Stimulated activated CD4-positive, alpha-beta T cell treated with anti-CD3 and anti-CD28 coated beads, Interleukin-4, amount 100 ng/mL, for 4 hours (primary cell): Measurements from ENCODE around the gene AGPAT3.
"Not testable (repeated sequence)": the region's sequence is repeated elsewhere in the genome, so short reads cannot be mapped to it uniquely, and the experiment has no call there.

Experiments used
- DNase-seq, 2 experiments: peaks; one replicate each; pipeline ENCODE4 v3.0.0-alpha.2; 2020

The AGPAT3 gene, protein sequence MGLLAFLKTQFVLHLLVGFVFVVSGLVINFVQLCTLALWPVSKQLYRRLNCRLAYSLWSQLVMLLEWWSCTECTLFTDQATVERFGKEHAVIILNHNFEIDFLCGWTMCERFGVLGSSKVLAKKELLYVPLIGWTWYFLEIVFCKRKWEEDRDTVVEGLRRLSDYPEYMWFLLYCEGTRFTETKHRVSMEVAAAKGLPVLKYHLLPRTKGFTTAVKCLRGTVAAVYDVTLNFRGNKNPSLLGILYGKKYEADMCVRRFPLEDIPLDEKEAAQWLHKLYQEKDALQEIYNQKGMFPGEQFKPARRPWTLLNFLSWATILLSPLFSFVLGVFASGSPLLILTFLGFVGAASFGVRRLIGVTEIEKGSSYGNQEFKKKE

GRCh38 chr21:43864962-43865539, at the start of gene AGPAT3:
Gene AGPAT3, plus strand, starts transcription at chr21:43865223. Its CDS starts 94,459 bp downstream, at chr21:43959682.
- peak; percentile 40 to 55 for DNase-seq

GRCh38 chr21:43815991-43816390, 49.0 kb upstream of the AGPAT3 start:
- DNase-seq: no peak

GRCh38 chr21:43816611-43817071, 48.4 kb upstream of the AGPAT3 start:
- no peak for DNase-seq

DNA sequence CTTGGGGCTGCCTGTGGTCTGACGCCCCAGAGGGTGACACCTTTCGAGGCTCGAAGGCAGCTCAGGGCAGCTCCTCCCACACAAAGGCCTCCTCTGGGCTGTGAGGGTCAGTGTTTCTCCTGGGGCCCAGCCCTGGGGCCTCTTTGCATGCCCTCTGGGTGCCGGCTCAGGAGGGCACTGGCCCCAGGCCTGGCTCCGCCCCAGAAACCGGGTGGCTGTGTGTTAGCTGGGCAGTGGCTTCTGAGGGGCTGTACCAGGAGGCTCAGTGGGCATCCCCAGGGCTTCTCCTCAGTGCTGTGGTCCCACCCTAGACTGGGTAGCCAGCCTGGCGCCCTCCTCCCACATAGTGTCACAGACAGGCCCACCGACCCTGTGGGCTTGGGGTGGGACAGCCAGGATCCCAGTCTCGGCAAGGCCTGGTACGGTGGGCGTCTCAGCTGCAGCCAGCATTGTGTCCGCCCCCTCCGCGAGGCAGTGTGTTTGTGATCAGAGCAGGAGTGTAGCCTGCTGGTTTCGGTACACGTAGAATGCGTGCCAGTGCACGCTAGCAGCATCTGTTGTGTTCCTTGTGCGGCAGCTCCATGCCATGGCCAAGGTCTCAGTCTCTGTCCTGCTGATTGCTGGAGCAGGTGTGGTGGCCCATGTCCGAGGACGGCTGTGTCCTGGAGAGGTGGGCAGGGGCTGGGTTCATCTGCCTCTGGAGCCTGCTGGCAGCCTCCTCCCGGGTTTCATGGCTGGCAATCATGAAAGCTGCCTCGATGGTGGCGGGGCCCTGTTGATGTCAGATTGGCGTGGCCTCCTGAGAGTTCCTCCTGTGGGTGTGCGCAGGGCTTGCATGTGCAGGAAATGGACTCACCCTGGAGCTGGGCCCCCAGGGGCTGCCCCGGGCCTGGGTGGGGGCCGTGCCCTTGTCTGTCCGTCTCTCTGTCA, 47.6 kb upstream of the AGPAT3 start:
- no peak for DNase-seq

DNA sequence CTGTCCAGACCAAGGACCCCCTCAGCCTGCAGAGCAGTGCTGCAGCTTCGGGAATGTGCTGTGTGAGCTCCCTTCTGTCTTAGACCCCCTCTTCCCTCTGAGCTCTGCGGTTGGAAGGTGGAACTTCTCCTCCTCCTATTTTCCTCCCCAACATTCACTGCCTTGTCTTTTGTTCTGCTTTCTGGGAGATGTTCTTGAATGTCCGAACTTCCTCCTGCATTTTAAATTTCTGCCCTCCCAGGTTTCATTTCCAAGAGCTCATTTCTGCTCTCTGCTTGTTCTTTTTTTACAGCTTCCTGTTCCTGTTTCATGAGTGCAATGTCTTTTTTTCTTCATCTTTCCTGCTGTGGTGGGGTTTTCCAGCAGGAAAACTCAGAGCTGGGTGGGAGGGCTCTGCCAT, 46.3 kb upstream of the AGPAT3 start:
- no peak for DNase-seq

GRCh38 chr21:43819511-43820405, 45.3 kb upstream of the AGPAT3 start:
- no peak for DNase-seq

- no peak for DNase-seq
Observed at GRCh38 chr21:43820466-43820865, 44.6 kb upstream of the AGPAT3 start.

DNA sequence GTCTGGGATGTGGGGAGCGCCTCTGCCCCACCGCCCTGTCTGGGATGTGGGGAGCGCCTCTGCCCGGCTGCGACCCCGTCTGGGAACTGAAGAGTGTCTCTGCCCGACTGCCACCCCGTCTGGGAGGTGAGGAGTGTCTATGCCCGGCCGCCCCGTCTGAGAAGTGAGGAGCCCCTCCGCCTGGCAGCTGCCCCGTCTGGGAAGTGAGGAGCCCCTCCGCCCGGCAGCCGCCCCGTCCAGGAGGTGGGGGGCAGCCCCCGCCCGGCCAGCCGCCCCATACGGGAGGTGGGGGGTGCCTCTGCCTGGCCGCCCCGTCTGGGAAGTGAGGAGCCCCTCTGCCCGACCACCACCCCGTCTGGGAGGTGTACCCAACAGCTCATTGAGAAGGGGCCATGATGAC, 42.9 kb upstream of the AGPAT3 start:
- not testable (repeated sequence) for DNase-seq

- not testable (repeated sequence) for DNase-seq
Observed at GRCh38 chr21:43822741-43823140, 42.3 kb upstream of the AGPAT3 start.

DNA sequence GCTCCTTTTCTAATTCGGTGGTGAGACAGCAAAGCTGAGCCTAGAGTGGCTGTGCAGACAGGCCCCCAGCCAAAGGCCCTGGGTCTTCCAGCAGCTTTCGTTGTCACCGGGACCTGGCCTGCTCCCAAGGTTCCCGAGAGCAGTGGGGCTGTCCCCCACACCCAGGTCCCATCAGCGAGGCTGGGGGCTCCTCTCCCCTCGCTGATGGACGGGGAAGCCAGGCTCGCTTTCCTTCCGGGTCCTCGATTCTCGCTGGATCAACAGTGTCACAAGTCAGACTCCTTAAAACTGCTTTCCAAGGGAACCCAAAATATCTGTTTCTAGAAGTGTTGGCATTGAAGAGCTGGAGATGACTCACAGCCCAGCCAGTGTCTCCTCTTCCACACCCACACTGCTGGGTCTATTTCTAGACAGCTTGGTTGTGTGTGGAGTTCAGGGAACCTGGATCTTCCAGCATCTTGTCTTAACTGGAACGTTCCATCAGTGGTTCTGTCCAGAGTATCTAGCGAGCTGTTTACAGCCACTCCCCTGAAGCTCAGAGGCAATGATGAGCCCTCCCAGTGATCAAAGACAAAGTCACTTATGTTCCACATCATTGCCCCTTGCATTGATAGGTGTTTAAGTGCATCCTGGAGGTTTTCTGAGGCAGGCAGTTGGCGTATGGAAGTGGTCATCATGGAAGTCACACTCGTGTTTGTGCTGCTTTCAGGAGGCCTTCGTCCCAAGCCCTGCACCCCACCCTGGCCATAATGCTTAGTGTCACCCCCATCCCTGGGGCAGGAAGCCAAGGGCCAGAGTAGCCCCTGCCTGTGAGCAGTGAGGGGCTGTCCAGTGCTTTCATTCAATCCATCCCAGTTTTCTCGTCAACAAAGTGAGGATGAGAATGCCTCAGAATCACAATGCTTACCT, 40.4 kb upstream of the AGPAT3 start:
- DNase-seq: no peak

DNA sequence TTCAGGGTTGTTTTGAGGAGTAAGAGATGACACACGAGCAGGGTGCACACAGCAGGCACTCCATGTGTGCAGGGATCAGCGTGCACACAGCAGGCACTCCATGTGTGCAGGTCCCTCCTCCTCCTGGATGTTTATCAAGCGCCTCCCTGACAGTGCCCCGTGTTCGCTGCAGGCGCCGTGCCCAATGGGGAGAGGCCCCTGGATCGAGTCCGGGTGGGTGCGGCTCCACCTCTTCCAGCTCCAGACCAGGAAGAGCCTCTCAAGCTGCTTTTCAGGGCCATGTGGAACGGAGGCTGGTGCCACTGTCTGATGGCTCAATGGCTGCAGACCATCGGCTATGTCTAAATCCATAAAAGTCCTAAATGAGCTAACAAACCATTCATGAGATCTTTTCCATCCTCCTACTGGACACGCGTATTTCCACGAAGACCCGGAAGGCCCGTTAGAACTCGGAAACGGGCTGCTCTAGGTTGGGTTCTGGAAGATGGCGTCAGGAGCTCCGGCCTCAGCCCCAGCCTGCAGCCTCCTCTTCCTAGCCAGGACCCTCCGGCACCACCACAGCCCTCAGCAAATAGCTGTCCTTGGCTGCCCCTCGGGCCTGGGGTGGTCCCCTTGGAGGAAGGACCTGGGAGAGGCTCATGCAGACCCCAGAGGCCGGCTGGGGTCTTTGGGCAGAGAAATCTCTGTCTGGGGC, 39.6 kb upstream of the AGPAT3 start:
- no peak for DNase-seq

DNA sequence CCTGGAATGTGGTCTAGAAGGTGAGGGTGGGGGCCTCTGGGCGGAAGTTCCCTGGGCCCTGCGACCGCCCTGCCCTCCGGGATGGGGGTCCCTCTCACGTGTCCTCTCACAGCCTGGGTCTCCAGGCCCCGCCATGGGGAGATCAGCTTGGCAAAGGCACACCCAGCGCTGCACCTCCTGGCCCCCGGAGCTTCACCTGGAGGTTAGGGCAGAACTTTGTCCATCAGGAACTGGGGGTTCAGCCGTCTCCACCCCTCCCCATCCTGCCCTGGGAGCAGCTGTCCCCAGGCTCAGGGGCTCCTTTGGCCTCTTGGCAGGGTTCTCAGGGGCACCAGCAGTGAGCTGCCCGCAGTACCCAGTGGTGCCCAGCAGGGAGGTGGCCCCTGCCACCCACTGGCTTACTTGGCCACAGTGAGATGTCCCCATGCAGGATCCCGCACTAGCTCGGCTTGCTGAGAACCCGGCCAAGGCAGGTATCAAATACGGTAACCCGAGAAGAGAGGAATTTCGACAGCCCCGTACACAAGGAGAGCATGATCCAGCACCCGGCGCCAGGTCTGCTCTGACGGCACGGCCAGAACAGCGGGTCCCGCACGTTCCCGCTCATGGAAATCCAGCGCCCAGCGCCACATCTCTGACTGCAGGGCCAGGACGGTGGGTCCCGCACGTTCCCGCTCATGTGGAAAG, 38.9 kb upstream of the AGPAT3 start:
- DNase-seq: no peak

- no peak for DNase-seq
Observed at GRCh38 chr21:43826623-43826974, 38.4 kb upstream of the AGPAT3 start.

GRCh38 chr21:43827015-43827611, 37.9 kb upstream of the AGPAT3 start:
- no peak for DNase-seq

DNA sequence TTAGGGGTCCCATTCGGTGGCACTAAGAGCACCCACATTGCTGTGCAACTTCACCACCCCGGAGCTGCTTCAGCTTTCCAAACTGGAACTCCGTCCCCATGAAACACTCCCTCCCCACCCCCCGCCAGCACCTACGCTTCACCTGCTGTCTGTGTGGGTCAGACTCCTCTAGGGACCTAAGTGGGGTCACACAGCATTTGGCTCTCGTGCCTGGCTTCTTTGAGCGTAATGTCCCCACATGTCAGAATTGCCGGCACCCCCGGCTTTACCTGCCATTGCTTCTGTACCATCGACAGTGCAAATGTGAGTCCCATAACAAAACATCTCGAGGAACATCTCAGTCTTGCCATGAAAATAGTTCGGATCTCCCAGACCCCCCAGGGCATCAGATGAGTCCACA, 35.9 kb upstream of the AGPAT3 start:
- no peak for DNase-seq

DNA sequence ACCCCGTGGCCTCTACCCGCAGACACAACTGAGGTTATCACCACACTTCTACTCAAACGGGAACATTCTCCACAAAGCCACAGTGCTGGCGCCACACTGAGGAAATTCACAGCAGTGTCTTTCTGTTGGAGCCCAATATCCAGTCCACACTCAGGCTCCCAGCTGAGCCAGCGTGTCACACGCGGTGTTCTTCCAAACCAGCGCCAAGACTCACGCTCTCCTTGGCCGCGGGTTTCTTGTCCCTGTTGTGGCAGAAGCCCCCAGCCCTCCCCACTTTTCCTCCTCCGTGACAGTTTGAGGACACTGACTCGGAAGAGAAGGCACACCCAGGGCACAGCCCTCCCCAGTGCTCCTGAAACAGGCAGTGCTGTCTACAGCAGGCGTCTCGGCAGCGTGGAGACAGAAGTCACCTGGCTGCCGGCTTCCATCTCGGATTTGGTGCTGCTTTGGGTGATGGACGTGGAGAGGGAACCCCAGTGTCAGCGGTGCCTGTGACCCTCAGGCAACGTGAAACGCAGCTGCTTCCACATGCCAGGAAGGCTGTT, 35.4 kb upstream of the AGPAT3 start:
- DNase-seq: no peak

DNA sequence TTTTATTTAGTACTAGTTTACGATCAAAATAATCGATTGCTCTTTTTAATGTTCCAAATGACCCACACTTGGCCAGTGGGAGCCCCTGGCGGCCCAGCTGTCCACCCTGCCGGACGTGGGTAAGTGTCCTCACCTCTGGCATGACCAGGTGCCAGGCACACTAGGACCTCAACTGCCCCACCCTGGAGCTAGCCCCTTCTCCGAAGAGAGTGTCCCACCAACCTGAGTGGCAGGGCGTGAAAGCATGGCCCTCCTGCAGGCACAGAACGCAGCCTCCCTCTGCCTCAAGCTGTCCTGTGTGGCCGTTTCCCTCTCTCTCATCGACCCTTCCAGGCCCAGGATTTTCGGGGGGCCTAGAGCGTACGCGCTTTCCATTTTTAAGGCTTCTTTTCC, 32.9 kb upstream of the AGPAT3 start:
- no peak for DNase-seq

- no peak for DNase-seq
Observed at GRCh38 chr21:43832648-43833047, 32.4 kb upstream of the AGPAT3 start.

DNA sequence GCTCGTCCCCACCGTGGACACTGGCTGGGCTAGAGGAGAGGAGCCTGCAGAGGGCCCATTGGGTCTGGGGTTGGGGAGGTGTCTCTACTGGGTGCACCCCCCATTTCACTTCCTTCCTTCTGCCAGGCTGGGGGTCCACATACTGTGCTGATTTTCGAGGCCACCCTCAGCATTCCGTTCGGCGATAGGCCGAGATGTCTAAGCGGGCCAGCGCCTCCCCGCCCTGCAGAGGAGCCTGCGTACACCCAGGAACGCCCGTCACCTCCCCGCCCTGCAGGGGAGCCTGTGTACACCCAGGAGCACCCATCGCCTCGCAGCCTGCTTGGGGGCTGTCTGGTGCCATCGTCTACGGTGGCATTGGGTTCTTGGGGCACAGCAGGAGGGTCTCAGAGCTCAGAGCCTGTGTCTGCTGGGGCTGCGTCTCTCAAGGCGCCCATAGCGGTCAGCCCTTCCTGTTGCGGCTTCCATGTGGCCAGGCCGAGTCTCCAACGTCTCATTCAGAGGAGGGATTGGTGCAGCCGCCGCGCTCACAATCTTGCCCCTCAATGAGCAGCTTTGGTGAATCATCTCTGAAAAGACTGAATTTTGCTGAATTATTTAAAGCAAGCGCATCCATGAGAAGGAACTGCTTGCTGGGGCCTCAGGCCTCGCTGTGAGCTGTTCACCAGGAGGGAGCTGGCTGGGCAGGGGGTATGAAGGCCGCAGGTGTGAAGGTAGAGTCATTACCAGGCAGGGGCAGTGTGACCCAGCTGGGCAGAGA, 30.7 kb upstream of the AGPAT3 start:
- DNase-seq: no peak
